HG03565 (cell line): ENCODE data around the gene TMEM82.

Experiments
- ATAC-seq: cut with Tn5 transposase; IDR thresholded peaks from one replicate; pipeline ENCODE4 v1.9.1; 2021; ENCODE audit warnings: mild to moderate bottlenecking, moderate library complexity; ENCODE audit not compliant: unreplicated experiment

TMEM82 gene

DNA sequence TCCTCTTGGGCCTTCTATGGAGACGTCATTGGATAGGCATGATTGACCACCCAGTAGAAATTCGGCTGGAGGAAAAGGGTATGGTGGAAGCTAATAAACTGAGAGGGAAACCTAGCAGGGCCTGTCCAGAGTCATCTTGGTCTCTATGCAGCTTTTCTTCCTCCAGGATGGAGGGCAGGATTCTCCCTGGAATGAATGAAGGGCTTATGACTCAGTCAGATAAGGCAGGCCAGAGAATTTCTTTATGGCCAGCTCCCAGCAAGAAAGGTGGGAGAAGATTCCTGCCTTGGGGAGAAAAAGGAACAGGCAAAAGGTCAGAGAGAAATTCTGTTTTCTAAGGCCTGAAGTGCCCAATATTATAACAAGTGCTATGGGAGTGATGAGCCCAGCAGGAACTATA is 33.4 kb downstream of the TMEM82 start:
- ATAC-seq = no peak

DNA sequence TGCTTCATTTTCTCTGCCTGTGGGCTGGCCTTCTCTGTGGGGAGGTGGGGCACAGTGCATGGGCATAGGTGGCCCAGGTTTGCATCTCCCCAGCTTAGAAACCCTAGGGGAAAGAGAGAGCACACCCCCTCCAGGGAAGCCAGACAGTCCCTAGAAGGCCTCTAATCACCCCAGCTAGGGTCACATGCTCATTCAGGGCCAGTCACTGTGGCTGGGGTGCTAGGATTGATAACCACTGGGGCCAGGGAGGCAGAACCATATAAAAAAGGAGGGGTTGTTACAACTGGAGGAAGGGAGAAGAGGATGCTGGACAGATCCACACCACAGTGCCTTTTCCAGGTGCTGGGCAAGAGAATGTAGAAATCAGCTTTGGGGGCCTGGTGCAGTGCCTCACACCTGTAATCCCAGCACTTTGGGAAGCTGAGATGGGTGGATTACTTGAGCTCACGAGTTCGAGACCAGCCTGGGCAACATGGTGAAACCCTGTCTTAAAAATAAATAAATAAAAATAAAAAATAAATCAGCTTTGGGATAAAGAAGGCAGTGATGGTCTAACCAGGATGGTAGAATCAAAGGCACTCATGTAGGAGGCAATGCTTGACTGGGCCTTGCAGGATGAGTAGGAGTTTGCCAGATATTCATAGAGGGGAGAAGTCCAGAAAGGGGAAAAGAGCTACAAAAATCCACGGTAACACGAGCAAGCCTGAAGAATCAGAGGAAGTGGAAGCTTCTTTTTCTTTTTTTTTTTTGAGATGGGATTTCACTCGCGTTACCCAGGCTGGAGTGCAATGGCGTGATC is 35.8 kb downstream of the TMEM82 start:
- ATAC-seq = no peak

DNA sequence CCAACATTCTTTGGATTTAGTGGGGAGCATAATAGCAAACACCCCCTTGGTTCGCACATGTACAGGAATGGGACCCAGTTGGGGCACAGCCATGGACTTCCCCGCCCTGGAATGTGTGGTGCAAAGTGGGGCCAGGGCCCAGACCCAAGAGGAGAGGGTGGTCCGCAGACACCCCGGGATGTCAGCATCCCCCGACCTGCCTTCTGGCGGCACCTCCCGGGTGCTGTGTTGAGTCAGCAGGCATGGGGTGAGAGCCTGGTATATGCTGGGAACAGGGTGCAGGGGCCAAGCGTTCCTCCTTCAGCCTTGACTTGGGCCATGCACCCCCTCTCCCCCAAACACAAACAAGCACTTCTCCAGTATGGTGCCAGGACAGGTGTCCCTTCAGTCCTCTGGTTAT is 43.4 kb downstream of the TMEM82 start:
- ATAC-seq = no peak

DNA sequence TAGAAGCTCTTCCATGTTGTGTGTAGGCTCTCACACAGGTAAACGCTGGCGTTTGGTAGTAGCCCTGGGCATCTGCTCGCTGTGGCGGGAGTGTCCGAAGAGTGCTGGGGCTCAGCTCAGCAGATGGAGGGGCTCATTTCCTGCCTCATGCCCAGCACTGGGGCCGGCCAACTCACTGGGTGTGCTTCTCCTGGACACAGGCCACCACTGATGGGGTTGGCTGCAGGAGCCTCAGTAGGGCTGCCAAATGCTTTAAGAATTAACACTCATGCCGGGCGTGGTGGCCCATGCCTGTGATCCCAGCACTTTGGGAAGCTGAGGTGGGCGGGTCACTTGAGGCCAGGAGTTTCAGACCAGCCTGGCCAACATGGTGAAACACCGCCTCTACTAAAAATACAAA is 44.3 kb downstream of the TMEM82 start:
- no peak for ATAC-seq

DNA sequence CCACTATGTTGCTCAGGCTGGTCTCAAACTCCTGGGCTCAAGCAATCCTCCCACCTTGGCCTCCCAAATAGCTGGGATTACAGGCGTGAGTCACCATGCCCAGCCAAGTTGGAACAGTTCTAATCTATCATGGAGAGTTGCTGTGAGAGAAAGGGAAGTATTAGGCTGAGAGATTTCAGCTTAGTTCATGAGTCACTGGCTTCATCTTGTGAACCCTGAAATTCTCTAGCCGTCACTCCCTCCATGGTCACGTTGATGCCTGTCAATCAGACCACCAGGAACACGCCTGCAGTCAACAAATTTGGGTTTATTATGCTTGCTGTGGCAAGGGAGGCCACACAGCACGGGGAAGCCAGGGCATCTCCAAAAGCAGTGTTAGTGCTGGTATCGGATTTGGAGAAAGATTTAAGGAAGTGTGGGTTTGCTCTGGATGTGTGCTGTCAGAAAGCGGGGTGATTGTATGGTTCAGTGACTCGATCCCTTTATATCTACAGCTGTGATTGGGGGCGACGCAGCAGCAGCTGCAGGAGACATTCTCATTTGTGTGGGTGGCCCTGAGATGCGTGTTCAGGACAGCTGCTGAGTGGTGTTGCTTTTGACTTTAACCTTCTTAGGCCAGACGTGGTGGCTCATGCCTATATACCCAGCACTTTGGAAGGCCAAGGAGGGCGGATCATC is 46.5 kb downstream of the TMEM82 start:
- no peak for ATAC-seq

DNA sequence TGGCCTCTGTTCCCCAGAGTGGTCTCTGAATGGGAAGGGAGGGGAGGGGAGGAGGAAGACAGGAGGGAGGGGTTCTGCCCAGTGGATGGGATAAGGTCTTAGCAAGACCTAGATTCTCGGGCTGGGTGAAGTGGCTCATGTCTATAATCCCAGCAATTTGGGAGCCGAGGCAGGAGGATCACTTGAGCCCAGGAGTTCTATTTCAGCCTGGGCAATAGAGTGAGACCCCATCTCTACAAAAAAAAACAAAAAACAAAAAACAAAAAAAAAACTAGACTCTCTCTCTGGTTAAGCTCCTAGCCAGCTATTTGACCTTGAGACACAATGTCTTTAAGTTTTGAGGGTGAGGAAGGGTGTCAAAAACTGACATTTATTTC is 53.8 kb downstream of the TMEM82 start:
- ATAC-seq = no peak
